ENCODE results near the gene RLN1.
"Not testable (repeated sequence)": the region's sequence is repeated elsewhere in the genome, so short reads cannot be mapped to it uniquely, and the experiment has no call there.

The RLN1 gene

DNA sequence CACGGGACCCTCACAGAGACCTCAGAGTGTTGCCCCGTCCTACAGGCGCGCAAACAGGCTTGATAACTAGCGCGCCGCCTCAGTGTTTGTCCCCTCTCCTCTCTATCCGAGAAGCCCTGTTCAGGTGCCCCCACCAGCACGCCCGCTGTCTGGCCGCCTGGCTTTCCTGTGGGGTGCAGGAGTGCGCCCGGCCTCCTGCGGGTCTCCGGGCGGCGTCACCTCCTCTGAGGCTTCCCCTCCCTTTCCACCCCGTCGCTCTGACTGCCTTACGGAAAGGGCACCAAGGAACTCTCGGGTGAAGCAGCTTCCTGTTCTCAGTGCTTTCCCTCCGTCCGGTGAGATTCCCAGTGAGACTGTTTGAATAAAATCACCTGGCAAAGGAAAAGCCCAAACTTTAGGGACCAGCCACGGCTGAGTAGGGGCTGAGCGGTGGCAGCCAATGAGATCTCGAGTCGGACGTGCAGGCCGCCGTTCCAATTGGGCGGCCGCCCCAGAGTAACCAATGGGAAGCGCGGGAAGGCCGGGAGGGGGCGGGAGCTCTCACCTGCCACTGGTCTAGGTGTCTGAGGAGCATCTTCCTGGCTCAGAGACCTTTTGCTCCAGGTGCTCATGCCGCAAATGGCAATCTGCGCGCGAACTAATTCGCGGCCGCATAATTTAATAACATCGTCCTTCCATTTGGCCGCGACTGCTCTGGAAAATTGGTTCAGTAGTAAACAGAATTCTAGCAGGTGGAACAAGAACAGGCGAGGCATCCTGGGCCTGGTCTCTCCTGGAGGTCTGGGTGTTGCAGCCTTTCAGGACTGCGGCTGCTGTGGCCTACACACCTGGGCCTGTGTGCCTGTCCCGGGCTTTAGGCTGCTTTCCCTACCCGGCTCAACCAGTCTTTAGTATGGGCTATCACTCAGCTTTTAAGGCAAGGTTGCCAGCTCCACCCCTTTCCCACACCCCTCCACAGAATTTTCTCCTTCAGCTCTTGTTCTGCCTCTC is at the start of gene RLN1:
RLN1 (minus strand) TSS at position 885 of the 990 bp plus-strand sequence; CDS start at position 755, 130 bp downstream.
- DNase-seq (ENCODE audit: low read depth) = not testable (repeated sequence)

DNA sequence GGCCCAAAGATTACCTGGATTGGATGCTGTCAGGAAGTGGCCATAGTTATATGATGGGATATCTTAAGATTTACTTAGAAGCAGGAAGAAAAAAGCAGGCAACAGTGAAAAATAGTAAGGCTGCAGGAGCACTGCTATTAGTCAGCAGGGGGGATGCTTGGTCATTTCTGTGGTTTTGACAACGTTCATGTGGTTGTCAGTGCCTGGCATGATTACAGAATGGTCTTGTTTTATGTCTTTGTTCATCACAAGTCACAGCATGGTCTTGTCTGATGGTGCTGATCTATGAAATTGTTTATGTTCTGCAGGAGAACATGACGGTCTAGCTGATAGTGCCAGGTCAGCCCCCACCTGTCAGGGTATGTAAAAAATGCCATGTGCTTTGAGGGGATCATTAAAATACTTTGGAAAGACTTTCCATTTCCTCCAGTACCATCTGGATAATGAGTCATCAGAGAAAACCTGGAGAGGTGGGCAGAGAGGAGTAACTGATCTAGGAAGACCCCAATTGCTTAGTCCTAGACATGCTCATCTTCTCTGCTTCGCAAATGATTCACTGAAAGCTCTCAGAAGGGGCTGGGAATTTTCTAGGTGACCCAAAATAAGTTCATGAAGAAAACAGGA is 49.5 kb upstream of the RLN1 start:
- DNase-seq (ENCODE audit: low read depth) = peak; percentile 60

DNA sequence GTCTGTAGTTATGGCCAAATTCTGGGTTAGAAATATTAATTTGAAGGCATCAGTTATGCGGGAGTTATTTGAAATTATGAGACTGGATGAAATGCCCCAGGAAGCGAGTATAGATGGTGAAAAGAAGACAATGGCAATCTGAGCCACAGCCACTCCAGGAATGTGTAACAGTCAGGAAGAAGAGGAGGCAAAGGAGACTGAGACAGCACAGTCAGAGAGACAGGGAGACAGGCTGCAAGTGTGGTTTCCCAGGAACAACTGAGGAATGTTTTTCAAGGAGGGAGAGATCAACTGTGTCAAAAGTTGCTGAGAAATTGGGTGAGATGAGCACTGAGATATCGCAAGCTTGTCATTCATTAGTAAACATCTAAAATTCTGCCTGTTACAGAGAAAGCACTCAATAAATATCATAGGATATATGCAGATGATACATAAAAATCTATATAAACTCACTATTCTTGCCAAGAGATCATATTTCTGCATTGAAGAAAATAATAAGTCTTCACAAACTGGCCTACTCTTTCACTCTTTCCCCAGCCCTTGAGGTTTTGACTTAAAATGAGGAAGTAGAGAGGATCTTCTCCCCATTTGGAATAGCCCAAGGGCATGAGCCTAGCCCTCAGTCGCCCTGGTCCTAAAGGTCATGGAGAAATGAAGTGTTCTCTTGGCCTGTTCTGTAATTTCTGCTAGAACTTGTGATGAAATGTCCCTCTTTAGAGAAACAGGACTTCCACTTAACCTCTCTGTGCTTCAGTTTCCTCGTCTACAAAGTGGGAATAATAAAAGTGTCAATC is 48.5 kb upstream of the RLN1 start:
- no peak for DNase-seq (ENCODE audit: low read depth)

- no peak for DNase-seq (ENCODE audit: low read depth)
Measured at GRCh38 chr9:5384436-5384835, 44.8 kb upstream of the RLN1 start.

GRCh38 chr9:5382479-5382878 is 42.8 kb upstream of the RLN1 start:
- DNase-seq (ENCODE audit: low read depth) = no peak

DNA sequence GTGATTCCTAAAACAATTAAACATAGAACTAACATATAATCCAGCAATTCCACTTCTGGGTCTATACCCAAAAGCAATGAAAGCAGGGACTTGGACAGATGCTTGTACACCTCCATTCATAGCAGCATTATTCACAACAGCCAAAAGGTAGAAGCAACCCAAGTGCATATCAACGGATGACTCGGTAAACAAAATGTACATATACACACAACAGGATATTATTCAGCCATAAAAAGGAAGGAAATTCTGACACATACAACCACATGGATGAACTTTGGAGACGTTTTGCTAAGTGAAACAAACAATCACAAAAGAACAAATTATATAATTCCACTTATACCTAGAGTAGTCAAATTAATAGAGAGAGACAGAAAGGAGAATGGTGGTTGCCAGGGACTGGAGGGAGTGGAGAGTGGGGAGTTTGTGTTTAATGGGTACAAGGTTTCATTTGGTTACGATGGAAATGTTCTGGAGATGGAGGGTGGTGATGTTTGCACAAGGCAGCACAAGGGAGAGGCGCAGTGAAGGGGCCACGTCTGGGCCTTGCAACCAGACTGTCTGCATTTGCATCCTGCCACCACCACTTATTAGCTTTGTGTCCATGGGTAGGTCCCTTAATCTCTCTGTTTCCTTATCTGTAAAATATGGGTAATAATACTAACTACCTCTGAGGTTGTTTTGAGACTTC is 36.3 kb upstream of the RLN1 start:
- DNase-seq (ENCODE audit: low read depth) = no peak

DNA sequence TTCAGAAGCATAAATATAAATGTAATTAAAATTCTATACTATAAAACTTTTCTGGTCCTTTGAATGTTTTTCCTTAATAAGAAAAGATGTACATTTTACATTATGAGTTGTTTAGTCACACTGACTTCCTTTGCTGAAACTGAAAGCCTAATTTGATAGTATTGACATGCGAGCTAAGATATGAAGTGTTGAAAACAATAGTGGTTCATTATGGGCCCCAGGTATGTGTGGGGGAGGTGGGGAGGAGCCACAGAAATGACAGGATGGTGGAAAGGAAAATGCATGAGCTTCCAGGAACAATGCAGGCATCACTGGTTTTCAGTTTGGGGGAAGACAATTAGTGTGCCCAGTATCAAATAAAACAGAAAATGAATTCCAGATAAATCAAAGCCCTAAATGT is 35.4 kb upstream of the RLN1 start:
- no peak for DNase-seq (ENCODE audit: low read depth)

- no peak for DNase-seq (ENCODE audit: low read depth)
Measured at GRCh38 chr9:5364294-5365024, 24.8 kb upstream of the RLN1 start.

GRCh38 chr9:5361326-5362010 is 21.8 kb upstream of the RLN1 start:
- no peak for DNase-seq (ENCODE audit: low read depth)

DNA sequence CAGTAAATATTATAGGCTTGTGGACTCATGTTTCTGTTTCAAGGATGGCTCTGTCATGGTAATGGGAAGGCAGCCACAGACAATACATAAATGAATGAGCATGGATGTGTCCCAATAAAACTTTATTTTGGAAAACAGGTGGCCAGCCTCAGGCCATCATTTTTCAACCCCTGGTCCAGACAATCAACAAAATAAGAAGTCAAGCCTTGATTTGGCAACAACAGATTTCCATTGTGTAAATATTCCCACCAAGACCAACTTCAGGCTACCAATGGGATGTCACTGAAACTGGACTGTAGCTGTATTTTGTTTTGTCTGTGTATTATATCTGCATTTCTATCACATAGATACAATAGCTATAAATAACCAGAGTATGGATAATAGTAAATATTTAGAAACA is 20.7 kb upstream of the RLN1 start:
- DNase-seq (ENCODE audit: low read depth) = no peak

GRCh38 chr9:5357431-5358105 is 17.9 kb upstream of the RLN1 start:
- no peak for DNase-seq (ENCODE audit: low read depth)

GRCh38 chr9:5355817-5356216 is 16.1 kb upstream of the RLN1 start:
- DNase-seq (ENCODE audit: low read depth) = no peak

- DNase-seq (ENCODE audit: low read depth) = no peak
Measured at GRCh38 chr9:5355226-5355625, 15.6 kb upstream of the RLN1 start.

GRCh38 chr9:5354184-5354583 is 14.5 kb upstream of the RLN1 start:
- DNase-seq (ENCODE audit: low read depth) = no peak

DNA sequence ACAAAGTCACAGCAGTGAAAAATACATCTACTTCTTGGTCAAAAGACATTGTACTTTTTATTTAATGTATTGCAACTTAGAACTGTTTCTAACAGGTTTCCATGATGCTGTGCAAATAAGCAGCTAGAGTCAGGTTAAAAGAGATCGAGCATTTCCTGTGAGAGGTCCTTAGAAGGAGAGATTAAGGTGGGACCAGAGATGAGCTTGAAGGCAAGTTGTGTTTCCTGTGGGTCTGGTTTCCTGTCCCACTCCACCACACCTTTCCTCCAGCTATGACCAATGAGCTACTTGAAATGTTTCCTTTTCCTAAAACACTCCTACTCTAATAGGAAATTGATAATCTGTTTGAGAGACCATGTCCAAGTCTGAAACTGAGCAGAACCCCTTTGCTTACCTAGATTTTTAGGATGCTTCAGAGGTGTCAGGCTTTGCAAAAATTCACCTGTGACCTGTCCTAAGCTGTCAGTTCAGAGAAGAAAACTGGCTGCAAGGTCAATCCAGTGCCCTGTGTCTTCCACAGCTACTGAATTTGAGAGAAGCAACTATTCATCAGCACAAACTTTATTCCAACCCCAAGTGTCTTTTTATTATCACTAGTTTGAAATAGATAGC is 13.1 kb upstream of the RLN1 start:
- no peak for DNase-seq (ENCODE audit: low read depth)

- no peak for DNase-seq (ENCODE audit: low read depth)
Measured at GRCh38 chr9:5336688-5337087, 3.0 kb downstream of the RLN1 start.

DNA sequence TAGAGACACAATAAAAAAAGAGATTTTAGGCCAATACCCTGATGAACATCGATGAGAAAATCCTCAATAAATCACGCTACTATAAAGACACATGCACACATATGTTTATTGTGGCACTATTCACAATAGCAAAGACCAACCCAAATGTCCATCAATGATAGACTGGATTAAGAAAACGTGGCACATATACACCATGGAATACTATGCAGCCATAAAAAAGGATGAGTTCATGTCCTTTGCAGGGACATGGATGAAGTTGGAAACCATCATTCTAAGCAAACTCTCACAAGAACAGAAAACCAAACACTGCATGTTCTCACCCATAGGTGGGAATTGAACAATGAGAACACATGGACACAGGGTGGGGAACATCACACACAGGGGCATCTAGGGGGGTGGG is 8.4 kb downstream of the RLN1 start:
- not testable (repeated sequence) for DNase-seq (ENCODE audit: low read depth)

DNA sequence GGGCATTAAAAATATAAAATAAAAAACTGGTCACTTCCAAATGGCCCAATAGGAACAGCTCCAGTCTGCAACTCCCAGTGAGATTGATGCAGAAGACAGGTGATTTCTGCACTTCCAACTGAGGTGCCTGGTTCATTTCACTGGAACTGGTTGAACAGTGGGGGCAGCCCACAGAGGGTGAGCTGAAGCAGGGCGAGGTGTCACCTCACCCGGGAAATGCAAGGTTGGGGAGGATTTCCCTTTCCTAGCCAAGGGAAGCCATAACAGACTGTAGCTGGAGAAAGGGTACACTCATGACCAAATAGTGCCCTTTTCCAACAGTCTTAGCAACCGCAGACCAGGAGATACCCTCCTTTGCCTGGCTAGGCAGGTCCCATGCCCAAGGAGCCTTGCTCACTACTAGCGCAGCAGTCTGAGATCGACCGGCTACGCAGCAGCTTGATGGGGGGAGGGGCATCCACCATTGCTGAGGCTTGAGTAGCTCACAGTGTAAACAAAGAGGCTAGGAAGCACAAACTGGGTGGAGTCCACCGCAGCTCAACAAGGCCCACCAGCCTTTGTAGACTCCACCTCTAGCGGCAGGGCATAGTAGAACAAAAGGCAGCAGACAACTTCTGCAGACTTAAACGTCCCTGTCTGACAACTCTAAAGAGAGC is 12.7 kb downstream of the RLN1 start:
- no peak for DNase-seq (ENCODE audit: low read depth)

- DNase-seq (ENCODE audit: low read depth) = no peak
Measured at GRCh38 chr9:5326187-5326586, 13.5 kb downstream of the RLN1 start.
